HepG2 (cell line): ENCODE data around the gene FBP1. TPM values are rescaled to one million over a fixed set of nuclear protein-coding genes. Genes with fewer than 3 reads are reported as not detected.

Experiments used
- ELF3 ChIP-seq: IDR thresholded peaks from 2 replicates; pipeline ENCODE4 v1.6.1; 2016; ENCODE audit warnings: missing genetic modification reagents, missing compliant biosample characterization
- HNF4G ChIP-seq, 2 experiments: sonication (generic) in 1 of 2; formaldehyde crosslinking in 1 of 2; IDR thresholded peaks; 2 replicates each; pipeline versions ENCODE4 v1.4.0 to v1.6.1; 2011 to 2020; ENCODE audit warnings: borderline replicate concordance in 2 of 2, low read depth in 2 of 2, mild to moderate bottlenecking in 2 of 2, low read length in 1 of 2, missing genetic modification reagents in 1 of 2, moderate library complexity in 1 of 2
- JDP2 ChIP-seq: sonication (generic); formaldehyde crosslinking; IDR thresholded peaks from 2 replicates; pipeline ENCODE4 v1.8.1; 2022; ENCODE audit warnings: missing genetic modification reagents, borderline replicate concordance
- KDM4B ChIP-seq: sonication (generic); formaldehyde crosslinking; IDR thresholded peaks from 2 replicates; pipeline ENCODE4 v1.4.0; 2020; ENCODE audit warnings: missing genetic modification reagents
- KMT2A ChIP-seq: sonication (generic); formaldehyde crosslinking; IDR thresholded peaks from 2 replicates; pipeline ENCODE4 v1.4.0; 2020; ENCODE audit warnings: missing genetic modification reagents
- MED1 ChIP-seq: sonication (generic); formaldehyde crosslinking; IDR thresholded peaks from 2 replicates; pipeline ENCODE4 v1.4.0; 2020; ENCODE audit warnings: missing genetic modification reagents
- RELA ChIP-seq: sonication (generic); formaldehyde crosslinking; IDR thresholded peaks from 2 replicates; pipeline ENCODE4 v1.4.0; 2020; ENCODE audit warnings: missing genetic modification reagents
- RFXANK ChIP-seq: IDR thresholded peaks from 2 replicates; pipeline ENCODE4 v1.6.1; 2016
- STAG1 ChIP-seq: sonication (generic); formaldehyde crosslinking; IDR thresholded peaks from 2 replicates; pipeline ENCODE4 v1.4.0; 2020; ENCODE audit warnings: missing genetic modification reagents
- THAP11 ChIP-seq: IDR thresholded peaks from 2 replicates; pipeline ENCODE4 v1.6.1; 2016; ENCODE audit warnings: missing biosample characterization, missing genetic modification reagents
- XRCC5 ChIP-seq: fragments of 200-400 bp; formaldehyde crosslinking; optimal IDR thresholded peaks from 2 replicates; pipeline ENCODE3; 2017; ENCODE audit warnings: mild to moderate bottlenecking, low read length
- ZFY ChIP-seq: sonication (generic); formaldehyde crosslinking; IDR thresholded peaks from 2 replicates; pipeline ENCODE4 v1.4.0; 2020; ENCODE audit warnings: missing genetic modification reagents
- ZNF615 ChIP-seq: sonication (generic); formaldehyde crosslinking; IDR thresholded peaks from 2 replicates; pipeline ENCODE4 v1.5.0; 2020; ENCODE audit warnings: mild to moderate bottlenecking, missing genetic modification reagents, borderline replicate concordance
- ZNF772 ChIP-seq: sonication (generic); formaldehyde crosslinking; IDR thresholded peaks from 2 replicates; pipeline ENCODE4 v1.5.0; 2020; ENCODE audit warnings: mild to moderate bottlenecking, missing genetic modification reagents
- polyA plus RNA-seq, 8 experiments: library from polyadenylated mRNA; depleted of rRNA in 3 of 8; stranded (reverse) in 7 of 8; unstranded in 1 of 8; fragments of >200 nt; fragmentation: Illumina TruSeq in 4 of 8; extraction: Trizol in 4 of 8; gene quantifications; 2 replicates each; pipeline versions ENCODE4 v1.2.1 to v1.2.3, GENCODE V29; 2011 to 2016; ENCODE audit warnings: low read depth in 4 of 8, missing spikeins in 1 of 8, mixed read lengths in 1 of 8; ENCODE audit not compliant: insufficient read depth in 1 of 8
- total RNA-seq, 5 experiments: library from RNA; depleted of rRNA; stranded (reverse); fragments of >200 nt; fragmentation: Illumina TruSeq; extraction: Trizol; gene quantifications; 2 replicates each; pipeline ENCODE4 v1.2.3, GENCODE V29; 2016; ENCODE audit warnings: low read depth in 1 of 5
- TF ChIP-seq, protein P1 (sequence below): sonication (generic); formaldehyde crosslinking; IDR thresholded peaks from 2 replicates; pipeline ENCODE4 v1.5.0; 2020; ENCODE audit warnings: mild to moderate bottlenecking, missing genetic modification reagents
- TF ChIP-seq, protein P2 (sequence below): sonication (generic); formaldehyde crosslinking; IDR thresholded peaks from 2 replicates; pipeline ENCODE4 v1.5.1; 2020; ENCODE audit warnings: mild to moderate bottlenecking, moderate library complexity, missing genetic modification reagents
- TF ChIP-seq, protein P3 (sequence below): sonication (generic); formaldehyde crosslinking; IDR thresholded peaks from 2 replicates; pipeline ENCODE4 v1.5.1; 2020; ENCODE audit warnings: mild to moderate bottlenecking, missing genetic modification reagents, moderate library complexity
- TF ChIP-seq, protein P4 (sequence below): sonication (generic); formaldehyde crosslinking; IDR thresholded peaks from 2 replicates; pipeline ENCODE4 v1.4.0; 2020; ENCODE audit warnings: mild to moderate bottlenecking, missing genetic modification reagents
- TF ChIP-seq, protein P5 (sequence below): sonication (generic); formaldehyde crosslinking; IDR thresholded peaks from 2 replicates; pipeline ENCODE4 v1.8.0; 2022; ENCODE audit warnings: mild to moderate bottlenecking, missing genetic modification reagents, moderate library complexity

Gene FBP1
- total and polyA plus RNA-seq, 2 of the 13 experiments (the other 11 are each of a cell fraction or from before 2014, with no cell fraction given): 0.29 to 0.53 TPM

DNA sequence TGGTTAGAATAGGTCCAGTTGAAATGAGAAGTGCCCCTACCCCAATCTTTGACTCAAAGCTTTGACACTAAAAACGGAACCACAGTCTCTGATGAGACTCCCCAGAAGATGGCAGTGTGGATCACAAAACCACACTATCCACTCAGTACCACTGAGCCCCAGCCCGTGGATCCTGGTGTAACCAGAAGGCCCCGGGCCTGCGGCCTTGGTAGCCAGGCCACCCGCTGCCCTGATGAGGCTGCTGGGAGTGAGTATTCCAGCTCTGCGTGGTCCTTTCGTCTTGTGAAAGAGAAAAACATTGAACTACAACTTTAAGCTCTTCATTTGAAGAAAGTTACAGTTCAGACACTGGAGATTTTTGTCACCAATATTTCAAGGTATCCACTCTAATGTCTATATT is 42.2 kb upstream of the FBP1 start (continued):
- TF ChIP-seq HNF4G (IDR thresholded peaks at IDR 0.05; ENCODE audit: borderline replicate concordance, low read depth, low read length) (no peak), HNF4G (CRISPR knock-in tag; IDR thresholded peaks at IDR 0.05; ENCODE audit: borderline replicate concordance, low read depth) (no peak), STAG1 (CRISPR knock-in tag) (peak; percentile 99), THAP11 (0 out of 2 replicates have a peak, but pooled peaks have one; percentile 40), XRCC5 (peak; percentile 42), JDP2 (CRISPR knock-in tag) (no peak), ZNF772 (no peak), RELA (no peak), ELF3 (CRISPR knock-in tag) (0 out of 2 replicates have a peak, but pooled peaks have one; percentile 18), ZFY (CRISPR knock-in tag) (peak; percentile 79), KMT2A (0 out of 2 replicates have a peak, but pooled peaks have one; percentile 33), KDM4B (CRISPR knock-in tag) (peak; percentile 44; the same call in 1 of the 2 replicates), RFXANK (CRISPR knock-in tag) (no peak), MED1 (CRISPR knock-in tag) (peak; percentile 40; the same call in 1 of the 2 replicates), ZNF615 (CRISPR knock-in tag) (no peak)
- TF ChIP-seq, protein P1, sequence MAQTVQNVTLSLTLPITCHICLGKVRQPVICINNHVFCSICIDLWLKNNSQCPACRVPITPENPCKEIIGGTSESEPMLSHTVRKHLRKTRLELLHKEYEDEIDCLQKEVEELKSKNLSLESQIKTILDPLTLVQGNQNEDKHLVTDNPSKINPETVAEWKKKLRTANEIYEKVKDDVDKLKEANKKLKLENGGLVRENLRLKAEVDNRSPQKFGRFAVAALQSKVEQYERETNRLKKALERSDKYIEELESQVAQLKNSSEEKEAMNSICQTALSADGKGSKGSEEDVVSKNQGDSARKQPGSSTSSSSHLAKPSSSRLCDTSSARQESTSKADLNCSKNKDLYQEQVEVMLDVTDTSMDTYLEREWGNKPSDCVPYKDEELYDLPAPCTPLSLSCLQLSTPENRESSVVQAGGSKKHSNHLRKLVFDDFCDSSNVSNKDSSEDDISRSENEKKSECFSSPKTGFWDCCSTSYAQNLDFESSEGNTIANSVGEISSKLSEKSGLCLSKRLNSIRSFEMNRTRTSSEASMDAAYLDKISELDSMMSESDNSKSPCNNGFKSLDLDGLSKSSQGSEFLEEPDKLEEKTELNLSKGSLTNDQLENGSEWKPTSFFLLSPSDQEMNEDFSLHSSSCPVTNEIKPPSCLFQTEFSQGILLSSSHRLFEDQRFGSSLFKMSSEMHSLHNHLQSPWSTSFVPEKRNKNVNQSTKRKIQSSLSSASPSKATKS (CRISPR knock-in tag): no peak
- TF ChIP-seq, protein P2, sequence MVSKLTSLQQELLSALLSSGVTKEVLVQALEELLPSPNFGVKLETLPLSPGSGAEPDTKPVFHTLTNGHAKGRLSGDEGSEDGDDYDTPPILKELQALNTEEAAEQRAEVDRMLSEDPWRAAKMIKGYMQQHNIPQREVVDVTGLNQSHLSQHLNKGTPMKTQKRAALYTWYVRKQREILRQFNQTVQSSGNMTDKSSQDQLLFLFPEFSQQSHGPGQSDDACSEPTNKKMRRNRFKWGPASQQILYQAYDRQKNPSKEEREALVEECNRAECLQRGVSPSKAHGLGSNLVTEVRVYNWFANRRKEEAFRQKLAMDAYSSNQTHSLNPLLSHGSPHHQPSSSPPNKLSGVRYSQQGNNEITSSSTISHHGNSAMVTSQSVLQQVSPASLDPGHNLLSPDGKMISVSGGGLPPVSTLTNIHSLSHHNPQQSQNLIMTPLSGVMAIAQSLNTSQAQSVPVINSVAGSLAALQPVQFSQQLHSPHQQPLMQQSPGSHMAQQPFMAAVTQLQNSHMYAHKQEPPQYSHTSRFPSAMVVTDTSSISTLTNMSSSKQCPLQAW: peak; percentile 45; the same call in 1 of the 2 replicates
- TF ChIP-seq, protein P3, sequence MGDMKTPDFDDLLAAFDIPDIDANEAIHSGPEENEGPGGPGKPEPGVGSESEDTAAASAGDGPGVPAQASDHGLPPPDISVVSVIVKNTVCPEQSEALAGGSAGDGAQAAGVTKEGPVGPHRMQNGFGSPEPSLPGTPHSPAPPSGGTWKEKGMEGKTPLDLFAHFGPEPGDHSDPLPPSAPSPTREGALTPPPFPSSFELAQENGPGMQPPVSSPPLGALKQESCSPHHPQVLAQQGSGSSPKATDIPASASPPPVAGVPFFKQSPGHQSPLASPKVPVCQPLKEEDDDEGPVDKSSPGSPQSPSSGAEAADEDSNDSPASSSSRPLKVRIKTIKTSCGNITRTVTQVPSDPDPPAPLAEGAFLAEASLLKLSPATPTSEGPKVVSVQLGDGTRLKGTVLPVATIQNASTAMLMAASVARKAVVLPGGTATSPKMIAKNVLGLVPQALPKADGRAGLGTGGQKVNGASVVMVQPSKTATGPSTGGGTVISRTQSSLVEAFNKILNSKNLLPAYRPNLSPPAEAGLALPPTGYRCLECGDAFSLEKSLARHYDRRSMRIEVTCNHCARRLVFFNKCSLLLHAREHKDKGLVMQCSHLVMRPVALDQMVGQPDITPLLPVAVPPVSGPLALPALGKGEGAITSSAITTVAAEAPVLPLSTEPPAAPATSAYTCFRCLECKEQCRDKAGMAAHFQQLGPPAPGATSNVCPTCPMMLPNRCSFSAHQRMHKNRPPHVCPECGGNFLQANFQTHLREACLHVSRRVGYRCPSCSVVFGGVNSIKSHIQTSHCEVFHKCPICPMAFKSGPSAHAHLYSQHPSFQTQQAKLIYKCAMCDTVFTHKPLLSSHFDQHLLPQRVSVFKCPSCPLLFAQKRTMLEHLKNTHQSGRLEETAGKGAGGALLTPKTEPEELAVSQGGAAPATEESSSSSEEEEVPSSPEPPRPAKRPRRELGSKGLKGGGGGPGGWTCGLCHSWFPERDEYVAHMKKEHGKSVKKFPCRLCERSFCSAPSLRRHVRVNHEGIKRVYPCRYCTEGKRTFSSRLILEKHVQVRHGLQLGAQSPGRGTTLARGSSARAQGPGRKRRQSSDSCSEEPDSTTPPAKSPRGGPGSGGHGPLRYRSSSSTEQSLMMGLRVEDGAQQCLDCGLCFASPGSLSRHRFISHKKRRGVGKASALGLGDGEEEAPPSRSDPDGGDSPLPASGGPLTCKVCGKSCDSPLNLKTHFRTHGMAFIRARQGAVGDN (CRISPR knock-in tag): peak; percentile 69
- TF ChIP-seq, protein P4, sequence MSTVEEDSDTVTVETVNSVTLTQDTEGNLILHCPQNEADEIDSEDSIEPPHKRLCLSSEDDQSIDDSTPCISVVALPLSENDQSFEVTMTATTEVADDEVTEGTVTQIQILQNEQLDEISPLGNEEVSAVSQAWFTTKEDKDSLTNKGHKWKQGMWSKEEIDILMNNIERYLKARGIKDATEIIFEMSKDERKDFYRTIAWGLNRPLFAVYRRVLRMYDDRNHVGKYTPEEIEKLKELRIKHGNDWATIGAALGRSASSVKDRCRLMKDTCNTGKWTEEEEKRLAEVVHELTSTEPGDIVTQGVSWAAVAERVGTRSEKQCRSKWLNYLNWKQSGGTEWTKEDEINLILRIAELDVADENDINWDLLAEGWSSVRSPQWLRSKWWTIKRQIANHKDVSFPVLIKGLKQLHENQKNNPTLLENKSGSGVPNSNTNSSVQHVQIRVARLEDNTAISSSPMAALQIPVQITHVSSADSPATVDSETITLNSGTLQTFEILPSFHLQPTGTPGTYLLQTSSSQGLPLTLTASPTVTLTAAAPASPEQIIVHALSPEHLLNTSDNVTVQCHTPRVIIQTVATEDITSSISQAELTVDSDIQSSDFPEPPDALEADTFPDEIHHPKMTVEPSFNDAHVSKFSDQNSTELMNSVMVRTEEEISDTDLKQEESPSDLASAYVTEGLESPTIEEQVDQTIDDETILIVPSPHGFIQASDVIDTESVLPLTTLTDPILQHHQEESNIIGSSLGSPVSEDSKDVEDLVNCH (CRISPR knock-in tag): no peak
- TF ChIP-seq, protein P5, sequence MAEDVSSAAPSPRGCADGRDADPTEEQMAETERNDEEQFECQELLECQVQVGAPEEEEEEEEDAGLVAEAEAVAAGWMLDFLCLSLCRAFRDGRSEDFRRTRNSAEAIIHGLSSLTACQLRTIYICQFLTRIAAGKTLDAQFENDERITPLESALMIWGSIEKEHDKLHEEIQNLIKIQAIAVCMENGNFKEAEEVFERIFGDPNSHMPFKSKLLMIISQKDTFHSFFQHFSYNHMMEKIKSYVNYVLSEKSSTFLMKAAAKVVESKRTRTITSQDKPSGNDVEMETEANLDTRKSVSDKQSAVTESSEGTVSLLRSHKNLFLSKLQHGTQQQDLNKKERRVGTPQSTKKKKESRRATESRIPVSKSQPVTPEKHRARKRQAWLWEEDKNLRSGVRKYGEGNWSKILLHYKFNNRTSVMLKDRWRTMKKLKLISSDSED (CRISPR knock-in tag): no peak
